UCSD-AML1 (cell line): Measurements from ENCODE around the gene INO80C.

Experiments
- DNase-seq: peaks from one replicate; lab custom pipeline; 2025; ENCODE audit not compliant: unreplicated experiment; lab: John Stamatoyannopoulos, UW

The INO80C gene

DNA sequence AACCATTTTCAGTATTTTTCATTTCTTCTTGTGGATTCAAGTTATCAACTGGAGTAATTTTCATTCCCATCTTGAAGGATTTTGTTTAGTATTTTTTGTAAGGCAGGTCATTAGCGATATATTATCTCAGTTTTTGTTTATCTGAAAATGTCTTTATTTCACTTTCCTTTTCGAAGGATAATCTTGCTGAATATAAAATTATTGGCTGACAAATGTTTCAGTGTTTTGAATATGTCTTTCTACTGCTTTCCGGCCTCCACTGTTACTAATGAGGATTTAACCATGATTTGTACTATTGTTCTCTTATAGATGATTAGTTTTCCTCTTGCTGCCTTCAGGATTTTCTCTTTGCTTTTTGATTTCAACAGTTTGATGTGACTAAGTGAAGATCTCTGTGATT is 62.4 kb downstream of the INO80C start:
- DNase-seq = no peak

DNA sequence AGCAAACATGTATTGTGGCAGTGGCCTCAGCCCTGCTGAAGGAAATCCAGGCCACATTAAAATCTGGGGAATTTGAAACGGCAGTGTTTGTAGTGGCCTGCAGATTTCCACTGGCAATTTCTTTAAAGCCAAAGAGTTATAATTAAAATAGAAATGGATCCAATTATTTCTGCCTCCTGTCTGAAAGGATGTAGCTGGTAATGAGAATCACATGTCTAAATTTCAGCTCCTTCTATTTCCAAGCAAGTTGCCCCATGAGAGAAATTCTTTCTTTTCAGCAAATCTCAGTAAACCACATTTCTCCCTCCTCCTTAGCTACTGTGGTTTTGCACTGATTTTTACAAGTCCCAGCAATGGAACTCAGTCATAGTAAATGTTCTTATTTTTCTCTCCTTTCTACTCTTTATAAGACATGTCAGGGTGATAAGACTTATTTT is 65.2 kb downstream of the INO80C start:
- DNase-seq = no peak

DNA sequence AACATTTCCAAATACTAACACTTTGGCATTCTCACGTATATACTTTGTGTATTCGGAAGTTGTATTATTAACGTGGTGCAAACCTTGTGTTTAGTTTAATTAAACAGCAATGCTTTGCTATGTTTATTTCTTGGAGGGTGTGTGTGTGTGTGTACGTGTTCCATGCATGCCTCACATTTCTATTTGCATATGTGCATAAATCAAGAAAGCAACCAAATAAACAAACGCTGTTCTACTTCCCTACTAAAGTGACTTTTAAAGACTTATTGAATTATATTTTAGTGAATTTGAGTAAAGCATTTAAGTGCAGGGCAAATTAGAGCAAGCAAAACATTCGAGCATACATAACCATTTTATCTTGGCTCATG is 66.4 kb downstream of the INO80C start:
- no peak for DNase-seq

DNA sequence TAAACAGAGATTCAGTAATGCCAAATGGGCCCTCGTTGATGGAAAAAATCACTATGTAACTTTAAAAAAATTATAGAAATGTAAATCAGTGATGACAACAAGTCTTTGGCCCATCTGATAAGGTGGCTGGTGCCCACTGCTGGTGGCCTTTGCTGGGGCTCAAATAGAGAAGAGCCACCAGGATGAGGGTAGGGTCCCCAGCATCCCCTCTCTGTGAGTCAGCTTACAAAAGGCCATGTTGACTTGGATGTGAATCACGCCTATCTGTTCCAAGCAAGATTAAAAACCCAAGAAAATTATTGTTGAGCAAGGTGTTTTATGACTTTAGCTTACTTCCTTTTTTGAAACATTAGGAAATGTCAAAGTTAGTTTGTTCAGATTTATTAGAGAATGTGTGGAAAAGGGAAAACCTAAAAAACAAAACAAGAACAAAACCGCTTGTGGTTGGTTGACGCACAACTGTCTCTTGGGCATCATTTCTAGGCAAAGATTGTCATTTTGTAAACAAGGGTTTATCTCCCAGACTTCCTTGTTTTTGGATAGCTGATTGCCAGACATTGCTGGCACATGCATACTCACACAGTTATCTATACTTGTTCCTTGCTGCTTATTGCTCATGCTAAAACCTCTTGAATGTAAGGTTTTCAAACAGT is 66.9 kb downstream of the INO80C start:
- no peak for DNase-seq

DNA sequence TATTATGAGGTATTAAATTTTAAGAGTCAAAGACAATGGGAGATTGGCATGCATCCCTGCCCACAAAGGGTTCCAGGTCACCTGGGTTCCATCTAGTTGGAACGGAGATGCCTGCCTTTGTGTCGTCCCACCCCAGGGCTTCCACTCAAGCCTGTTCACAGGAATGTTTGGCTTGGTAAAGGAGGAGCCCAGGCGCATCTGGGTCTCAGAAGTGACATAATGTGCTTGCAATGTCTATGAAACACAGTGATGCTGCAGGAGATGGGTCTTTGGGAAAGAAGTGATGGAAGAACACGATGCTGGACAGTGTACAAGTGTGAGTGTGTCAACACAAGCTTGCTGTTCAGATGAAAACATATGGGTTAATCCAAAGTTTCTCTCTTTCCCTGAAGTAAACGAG is 71.0 kb downstream of the INO80C start:
- no peak for DNase-seq

DNA sequence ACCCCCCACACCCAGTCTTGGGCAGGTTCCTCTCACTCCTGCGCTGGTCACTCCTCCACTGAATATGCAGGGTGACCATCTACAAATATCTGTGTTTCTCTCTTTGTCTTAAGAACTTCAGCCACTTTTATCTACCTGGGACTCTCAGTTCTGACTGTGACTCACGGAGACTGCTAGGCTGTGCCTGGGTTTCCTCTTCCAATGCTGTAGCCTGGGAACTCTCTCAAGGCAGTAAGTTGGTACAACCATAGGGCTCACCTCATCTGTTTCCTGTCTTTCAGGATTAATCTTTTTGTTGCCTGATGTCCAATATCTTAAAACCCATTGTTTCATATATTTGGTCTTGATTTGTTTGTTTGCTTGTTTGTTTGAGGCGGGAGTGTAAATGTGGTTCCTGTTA is 73.4 kb downstream of the INO80C start:
- no peak for DNase-seq

DNA sequence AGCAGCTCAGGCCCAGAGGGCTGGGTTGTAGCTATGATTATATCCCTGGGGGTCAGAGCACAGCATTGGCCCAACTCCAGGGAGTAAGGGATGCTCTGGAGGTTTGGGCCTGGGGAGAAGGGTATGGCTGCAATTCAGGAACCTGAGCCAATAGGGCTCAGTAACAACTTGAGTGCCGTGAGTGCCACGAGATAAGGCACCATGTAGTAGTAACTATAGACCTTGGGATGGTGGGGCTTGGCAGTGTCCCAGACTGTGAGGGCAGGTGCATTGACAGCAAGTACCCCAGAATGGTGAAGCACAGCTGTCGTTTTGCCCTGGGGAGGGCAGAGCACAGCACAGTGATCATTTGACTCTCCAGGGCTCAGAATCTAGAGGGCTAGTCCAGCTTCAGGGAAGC is 75.5 kb downstream of the INO80C start:
- no peak for DNase-seq

DNA sequence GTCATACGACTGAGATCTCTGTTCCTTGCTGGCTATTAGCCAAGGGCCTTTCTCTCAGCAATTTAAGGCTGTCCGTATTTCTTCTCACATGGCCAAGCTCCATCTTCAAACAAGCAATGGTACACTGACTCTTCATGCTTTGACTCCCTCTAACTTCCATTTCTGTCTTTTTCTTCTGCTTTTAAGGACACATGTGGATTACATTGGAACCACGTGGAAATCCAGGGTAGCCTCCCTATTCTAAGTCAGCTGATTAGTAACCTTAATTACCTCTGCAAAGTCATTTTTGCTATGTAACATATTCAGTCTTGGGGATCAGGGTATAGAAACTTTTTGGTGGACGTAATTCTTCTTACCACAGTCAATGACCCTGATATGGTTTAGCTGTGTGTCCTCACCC is 79.2 kb downstream of the INO80C start:
- no peak for DNase-seq
